NCI-H748 (cell line): ENCODE results near the gene MBOAT7.

Source experiments
- DNase-seq: peaks from one replicate; lab custom pipeline; 2025; ENCODE audit not compliant: unreplicated experiment; lab: John Stamatoyannopoulos, UW

Gene MBOAT7

GRCh38 chr19:54147676-54148075 lies 41.7 kb downstream of the MBOAT7 start:
- no peak for DNase-seq

GRCh38 chr19:54145541-54146158 lies 43.7 kb downstream of the MBOAT7 start:
- DNase-seq: no peak

DNA sequence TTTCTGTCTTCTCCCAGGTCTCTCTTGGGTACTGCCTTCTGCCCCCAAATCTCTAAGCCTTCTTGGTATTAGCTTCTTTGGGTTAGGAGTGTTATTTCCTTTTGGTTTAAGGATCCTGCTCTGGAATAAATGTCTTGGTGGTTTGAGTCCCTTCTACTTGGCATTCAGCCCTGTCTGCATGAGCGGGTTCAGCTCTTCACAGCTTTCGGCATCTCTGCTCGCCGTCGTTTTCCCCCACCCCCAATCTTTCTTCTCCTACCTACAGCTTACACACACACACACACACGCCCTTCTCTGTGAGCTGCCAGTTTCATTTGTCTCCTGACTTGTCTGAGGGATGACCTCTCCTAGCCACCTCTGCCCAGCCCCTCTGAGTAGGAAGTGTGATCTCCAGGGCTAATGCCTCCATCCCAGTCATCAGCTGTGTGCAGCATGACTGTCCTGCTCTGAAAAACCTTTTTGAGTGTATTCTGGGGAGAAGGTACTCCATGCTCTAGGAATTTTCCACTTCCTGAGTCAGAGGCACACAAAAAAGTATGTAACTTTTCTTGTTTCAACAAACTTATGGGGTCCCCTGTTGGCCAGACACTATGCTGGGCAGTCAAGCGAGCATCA lies 47.1 kb downstream of the MBOAT7 start:
- DNase-seq: no peak

- DNase-seq: no peak
Measured at GRCh38 chr19:54141356-54141755, 48.0 kb downstream of the MBOAT7 start.

DNA sequence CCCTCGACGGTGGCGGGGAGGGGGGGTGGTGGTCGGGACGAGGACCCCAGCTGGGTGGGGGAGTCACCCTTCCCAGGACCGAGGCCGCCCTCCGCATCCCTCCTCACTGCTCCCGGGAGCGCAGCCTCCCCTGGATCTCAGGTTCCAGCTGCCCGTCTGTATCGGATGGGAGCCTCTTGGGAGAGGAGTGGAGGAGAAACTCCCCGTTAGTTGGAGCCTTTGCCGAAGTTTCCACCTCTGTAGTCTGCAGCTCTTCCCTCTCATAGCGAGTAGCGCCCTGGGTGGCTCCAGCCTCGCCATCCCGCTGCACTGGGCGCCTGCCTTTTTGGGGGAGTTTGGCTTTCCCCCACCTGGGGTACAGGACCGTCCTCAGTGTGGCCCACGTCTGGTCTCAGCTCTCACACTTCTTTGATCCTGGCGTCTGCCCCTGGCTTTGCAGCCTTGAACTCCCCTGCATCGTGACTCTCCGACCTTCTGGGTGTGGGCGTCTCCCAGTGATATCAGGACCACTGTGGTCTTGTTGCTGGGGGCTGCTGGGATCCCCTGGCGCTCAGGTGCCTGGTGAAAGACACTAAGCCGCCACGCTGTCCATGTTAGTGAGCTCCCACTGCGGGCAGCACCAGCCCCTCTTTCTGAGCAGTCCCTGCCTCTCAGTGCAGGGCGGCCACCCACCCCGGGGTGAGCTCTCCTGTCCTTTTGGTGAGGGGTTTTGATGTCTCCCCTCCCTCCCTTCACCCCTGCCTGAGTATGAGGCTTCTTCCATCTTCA lies 50.7 kb downstream of the MBOAT7 start:
- peak; percentile 48 for DNase-seq

DNA sequence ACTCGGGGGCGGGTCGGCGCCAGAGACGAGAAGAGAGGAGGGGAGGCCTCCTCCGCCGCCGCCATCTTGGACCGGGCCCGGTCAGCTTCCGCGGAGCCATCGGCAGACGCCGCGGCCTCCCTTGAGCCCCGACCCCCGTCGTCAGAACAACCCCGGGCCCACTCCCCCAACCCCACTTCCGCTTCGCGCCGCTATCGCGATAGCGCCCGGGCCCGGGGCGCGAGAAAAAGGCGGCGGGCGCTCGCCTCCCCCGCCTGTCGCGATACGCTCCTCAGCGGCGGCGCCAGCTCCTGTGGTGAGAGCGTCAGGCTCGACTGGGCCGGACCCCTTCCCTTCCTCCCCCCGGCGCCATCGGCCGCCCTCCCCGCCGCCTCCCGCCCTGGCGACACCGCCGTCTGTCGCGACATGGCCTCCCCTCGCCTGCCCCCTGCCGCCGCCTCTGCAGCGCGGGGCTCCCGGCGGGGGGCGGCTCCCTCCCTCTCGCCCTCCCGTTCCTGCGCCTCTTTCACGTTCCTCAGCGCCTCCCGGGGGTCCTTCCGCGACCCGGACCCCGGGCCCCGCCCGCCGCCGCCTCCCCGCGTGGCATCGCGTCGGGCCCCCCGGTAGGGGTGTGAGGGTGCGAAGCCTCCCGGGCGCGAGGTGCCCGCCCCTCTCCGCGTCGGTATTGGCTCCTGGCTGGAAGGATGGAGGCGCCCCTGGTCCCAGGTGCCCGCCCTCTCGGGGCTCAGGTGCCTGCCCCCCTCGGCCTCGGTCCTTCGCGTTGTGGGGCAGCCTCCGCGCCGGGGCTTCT lies 51.5 kb downstream of the MBOAT7 start, which contains the start of gene CNOT3:
TSS of gene CNOT3 (plus strand) at position 64 of the 790 bp plus-strand sequence. CDS start 5,217 bp downstream, outside the sequence.
- DNase-seq: peak; percentile 48

DNA sequence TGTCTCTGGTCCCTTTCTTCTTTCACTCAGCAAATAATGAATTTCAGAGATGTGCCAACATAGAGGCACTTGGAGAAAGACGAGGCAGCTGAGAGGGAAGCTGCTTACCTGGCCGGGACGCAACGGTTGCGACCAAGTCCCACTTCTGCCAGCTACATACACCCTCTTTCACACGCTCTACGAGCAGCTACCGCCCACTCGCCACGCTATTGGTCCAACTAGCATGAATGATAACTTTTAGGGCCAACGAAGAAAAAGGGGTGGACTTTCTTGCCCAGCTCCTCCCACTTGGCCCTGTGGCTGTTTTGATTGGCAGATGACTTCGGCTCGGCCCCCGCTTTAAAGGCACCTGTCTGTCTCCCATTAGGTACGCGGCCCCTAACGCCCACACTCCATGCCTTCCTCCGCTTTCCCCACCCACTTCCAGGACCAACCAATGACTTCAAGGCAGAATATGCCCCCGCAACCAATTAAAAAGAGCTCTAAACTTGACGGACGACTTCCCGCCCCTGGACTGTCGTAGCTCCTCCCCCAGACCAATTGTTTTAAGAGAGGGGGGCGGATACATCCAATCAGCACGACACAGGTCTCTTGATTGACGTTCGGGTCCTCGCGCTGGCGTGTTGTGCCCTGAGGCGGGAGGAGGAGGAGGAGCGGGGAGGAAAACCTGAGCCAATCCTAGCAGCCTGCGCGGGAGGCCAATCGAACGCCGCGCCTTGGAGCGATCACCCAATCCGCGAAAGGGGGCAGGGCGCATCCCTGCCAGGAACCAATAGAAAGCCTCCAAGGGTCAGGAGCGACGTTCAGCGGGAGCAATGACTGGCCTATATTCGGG lies 52.3 kb downstream of the MBOAT7 start:
- DNase-seq: peak; percentile 100

DNA sequence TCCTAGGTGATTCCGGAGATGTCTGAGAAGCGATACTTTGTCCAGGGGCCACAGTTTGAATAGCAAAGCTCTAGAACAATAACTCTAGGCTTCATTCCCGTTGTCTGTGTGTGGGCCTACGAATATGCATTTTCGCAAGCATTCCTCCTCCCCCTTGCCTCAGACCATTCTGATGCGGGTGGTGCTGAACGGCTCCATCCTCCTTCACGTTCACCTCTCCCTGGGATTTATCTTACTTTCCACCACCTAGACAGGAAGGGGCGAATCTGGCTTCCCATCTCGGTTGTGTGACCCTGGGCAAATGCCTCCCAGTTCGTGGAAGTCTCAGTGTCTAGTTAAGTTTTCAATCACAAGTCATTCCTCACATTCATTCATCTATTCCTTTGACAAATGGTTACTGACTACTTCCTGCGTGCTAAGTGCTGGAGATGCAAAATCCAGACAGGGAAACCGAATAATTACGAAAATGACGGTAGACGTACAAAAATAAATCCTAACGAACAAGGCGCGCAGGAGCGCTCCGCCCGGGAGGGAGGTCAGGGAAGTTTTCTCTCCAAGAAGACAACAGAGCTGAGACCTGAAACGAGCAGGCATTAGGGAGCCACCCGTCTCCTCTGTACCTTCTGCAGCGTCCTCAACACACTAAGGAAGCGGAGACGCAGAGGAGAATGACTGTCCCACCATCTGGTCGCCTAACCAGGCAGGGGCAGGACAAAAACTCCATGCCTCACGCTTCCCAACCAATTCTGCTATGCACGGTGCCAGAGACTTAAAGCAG lies 53.1 kb downstream of the MBOAT7 start:
- peak; percentile 72 for DNase-seq

- no peak for DNase-seq
Measured at GRCh38 chr19:54133957-54134590, 55.3 kb downstream of the MBOAT7 start.

- peak; percentile 39 for DNase-seq
Measured at GRCh38 chr19:54133312-54133956, 55.9 kb downstream of the MBOAT7 start.

GRCh38 chr19:54129617-54129996 lies 59.8 kb downstream of the MBOAT7 start:
- DNase-seq: no peak

DNA sequence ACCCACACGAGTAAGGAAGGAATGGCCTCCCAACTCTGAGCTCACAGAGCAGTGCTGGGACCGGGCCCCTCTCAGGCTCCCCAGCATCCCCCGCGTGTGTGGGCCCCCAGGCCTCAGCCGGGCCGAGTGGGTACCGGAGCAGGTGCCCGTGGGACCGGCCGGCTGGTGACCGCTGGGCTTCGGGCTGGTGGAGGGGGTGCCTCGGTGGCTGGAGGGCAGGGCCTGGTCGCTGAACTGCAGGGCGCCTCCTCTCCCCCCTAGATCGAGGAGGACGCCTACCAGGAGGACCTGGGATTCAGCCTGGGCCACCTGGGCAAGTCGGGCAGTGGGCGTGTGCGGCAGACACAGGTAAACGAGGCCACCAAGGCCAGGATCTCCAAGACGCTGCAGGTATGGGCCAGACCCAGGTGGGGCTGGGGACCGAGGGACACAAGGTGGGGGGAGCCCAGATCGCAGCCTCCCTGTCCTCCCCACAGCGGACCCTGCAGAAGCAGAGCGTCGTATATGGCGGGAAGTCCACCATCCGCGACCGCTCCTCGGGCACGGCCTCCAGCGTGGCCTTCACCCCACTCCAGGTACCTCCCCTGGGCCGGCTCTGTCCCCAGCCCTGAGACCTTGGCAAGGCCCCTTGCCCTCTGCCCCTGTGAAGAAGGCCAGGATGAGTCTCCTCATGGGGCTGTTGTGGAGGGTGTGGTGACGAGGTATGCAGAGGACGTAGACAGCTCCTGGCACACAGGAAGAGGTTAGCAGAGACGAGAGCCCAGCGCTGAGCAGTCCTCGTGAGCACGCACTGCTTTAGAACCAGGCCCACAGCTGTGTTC lies 60.4 kb downstream of the MBOAT7 start:
- DNase-seq: no peak

- DNase-seq: no peak
Measured at GRCh38 chr19:54128441-54128725, 61.0 kb downstream of the MBOAT7 start.

DNA sequence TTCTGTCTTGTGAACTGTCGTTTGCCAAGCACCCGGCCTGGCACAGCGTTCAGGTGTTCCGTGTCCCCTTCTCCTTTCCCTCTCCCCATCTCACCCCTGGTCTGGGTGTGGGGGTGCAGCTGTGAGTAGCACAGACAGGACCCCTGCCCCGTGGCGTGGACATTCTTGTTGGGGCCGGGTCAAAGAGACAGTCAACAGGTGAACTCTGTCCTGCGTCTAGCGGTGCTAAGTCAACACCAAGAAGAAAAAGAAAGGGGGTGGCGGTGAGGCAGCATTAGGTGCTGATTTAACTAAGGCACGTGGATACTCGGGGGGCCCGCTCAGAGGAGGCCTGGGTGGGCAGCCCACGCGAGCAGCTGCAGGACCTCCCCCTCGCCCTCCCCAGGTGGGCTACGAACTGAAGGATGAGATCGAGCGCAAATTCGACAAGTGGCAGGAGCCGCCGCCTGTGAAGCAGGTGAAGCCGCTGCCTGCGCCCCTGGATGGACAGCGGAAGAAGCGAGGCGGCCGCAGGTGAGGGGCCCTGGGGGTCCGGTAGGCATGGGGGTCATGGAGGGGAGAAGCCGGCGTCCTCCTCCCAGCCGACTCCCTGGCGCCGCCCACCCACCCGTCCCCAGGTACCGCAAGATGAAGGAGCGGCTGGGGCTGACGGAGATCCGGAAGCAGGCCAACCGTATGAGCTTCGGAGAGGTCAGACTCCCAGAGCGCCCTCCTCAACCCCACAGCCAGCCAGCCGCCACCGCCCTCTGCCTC lies 61.5 kb downstream of the MBOAT7 start:
- no peak for DNase-seq

GRCh38 chr19:54125713-54126112 lies 63.7 kb downstream of the MBOAT7 start:
- no peak for DNase-seq

DNA sequence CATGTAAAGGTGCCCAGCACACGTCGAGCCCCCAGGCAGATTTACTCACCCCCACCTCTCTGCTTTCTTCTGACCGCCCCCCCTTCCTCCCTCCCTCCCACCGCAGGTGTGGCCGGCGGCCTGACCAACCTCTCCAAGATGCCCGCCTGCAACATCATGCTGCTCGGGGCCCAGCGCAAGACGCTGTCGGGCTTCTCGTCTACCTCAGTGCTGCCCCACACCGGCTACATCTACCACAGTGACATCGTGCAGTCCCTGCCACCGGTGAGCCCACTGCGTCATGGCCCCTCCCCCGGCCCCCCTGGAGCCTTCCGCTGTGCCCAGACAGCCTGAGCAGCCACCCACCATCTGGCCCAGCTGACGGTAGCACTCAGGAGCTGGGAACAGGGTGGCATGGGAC lies 65.0 kb downstream of the MBOAT7 start:
- no peak for DNase-seq

- DNase-seq: no peak
Measured at GRCh38 chr19:54123682-54124081, 65.7 kb downstream of the MBOAT7 start.
